NT2/D1 (cell line): ENCODE measurements around the gene CCL17.
A peak's percentile ranks its signal among the peaks of the same experiment; 100 is the strongest.

ENCODE experiments used
- DNase-seq: peaks from one replicate; pipeline ENCODE4 v3.0.0-alpha.2; 2011; ENCODE audit warnings: low read depth, low spot score
- H3K27me3 ChIP-seq: 2 replicates; pipeline ENCODE4 v1.6.0; 2011; ENCODE audit warnings: mild to moderate bottlenecking; ENCODE audit not compliant: insufficient read length, insufficient read depth
- H3K36me3 ChIP-seq: 2 replicates; pipeline ENCODE4 v1.6.1; 2011; ENCODE audit warnings: mild to moderate bottlenecking, low read length, mixed read lengths; ENCODE audit not compliant: insufficient read depth, insufficient read length
- H3K4me1 ChIP-seq: 2 replicates; pipeline ENCODE4 v1.5.1; 2011; ENCODE audit not compliant: insufficient read depth, insufficient read length
- H3K4me3 ChIP-seq: 2 replicates; pipeline ENCODE4 v1.5.1; 2011; ENCODE audit warnings: low read depth; ENCODE audit not compliant: insufficient read length
- H3K9ac ChIP-seq: 2 replicates; pipeline ENCODE4 v1.6.0; 2011; ENCODE audit warnings: low read depth; ENCODE audit not compliant: insufficient read length
- H3K9me3 ChIP-seq: 2 replicates; pipeline ENCODE4 v1.5.1; 2011; ENCODE audit warnings: mild to moderate bottlenecking, low read length; ENCODE audit not compliant: insufficient read depth
- SUZ12 ChIP-seq: IDR thresholded peaks from 2 replicates; pipeline ENCODE4 v1.6.1; 2011; ENCODE audit not compliant: insufficient read length, insufficient read depth; ENCODE audit errors: extremely low read depth
- YY1 ChIP-seq: IDR thresholded peaks from 2 replicates; pipeline ENCODE4 v1.6.1; 2011; ENCODE audit not compliant: insufficient read length, insufficient read depth
- ZNF274 ChIP-seq: IDR thresholded peaks from 2 replicates; pipeline ENCODE4 v1.6.1; 2011; ENCODE audit warnings: mild to moderate bottlenecking, low read depth, low read length

CCL17 gene

DNA sequence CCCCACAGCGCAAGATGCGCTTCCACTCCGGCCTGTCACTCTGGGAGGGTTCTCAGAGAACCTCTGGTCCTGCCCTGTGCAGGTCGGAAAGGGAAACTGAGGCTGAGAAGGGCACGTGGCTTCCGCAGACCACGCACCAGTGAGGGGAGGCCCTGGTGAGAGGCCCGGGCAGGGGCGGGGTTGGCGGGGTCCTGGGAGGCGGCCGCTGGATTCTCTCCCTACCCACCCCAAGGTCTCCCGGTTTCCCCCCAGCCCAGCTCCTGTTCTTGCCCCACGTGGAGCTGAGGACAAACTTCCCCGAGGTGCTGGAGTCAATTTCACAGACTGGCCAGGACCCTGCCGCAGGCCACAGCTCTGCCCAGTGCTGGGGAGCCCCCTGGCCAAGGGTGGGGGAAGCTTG lies 11.5 kb downstream of the CCL17 start:
- no peak for DNase-seq
- H3K9ac ChIP-seq: peak overlapping the region; percentile 70
- no peaks in the 10 kb centered on the region for H3K27me3 ChIP-seq
- no peak overlapping the region for H3K4me3 ChIP-seq
- TF ChIP-seq YY1: no peak
- no peak for TF ChIP-seq SUZ12
- TF ChIP-seq ZNF274: no peak
- H3K36me3 ChIP-seq: no peaks in the 10 kb centered on the region
- H3K4me1 ChIP-seq: peaks cover 11% of the 10 kb centered on the region
- no peaks in the 10 kb centered on the region for H3K9me3 ChIP-seq

DNA sequence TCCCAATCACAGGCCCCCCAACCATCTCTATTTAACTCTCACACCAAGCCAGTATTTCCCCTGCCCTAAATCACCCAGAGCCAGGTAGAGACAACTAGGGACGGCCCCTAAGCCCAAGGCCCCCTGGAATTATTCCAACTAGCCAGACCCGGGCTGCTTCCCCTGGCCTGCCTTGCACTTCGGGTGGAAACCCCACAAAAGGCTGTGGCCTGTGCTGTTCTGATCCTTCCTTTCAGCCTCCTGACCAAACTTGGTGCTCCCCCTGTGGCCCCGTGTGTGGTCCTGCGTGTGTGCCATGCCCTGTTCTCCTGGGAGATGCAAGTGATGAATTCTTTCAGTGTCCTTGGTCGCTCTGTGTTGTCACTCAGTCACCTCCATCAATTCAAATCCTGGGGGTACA lies 14.9 kb downstream of the CCL17 start:
- no peak overlapping the region for H3K9ac ChIP-seq
- H3K36me3 ChIP-seq: no peaks in the 10 kb centered on the region
- peaks cover 8% of the 10 kb centered on the region for H3K4me1 ChIP-seq
- TF ChIP-seq YY1: no peak
- no peak for TF ChIP-seq SUZ12
- TF ChIP-seq ZNF274: no peak
- H3K4me3 ChIP-seq: no peak overlapping the region
- no peak for DNase-seq
- H3K9me3 ChIP-seq: no peaks in the 10 kb centered on the region
- no peaks in the 10 kb centered on the region for H3K27me3 ChIP-seq

DNA sequence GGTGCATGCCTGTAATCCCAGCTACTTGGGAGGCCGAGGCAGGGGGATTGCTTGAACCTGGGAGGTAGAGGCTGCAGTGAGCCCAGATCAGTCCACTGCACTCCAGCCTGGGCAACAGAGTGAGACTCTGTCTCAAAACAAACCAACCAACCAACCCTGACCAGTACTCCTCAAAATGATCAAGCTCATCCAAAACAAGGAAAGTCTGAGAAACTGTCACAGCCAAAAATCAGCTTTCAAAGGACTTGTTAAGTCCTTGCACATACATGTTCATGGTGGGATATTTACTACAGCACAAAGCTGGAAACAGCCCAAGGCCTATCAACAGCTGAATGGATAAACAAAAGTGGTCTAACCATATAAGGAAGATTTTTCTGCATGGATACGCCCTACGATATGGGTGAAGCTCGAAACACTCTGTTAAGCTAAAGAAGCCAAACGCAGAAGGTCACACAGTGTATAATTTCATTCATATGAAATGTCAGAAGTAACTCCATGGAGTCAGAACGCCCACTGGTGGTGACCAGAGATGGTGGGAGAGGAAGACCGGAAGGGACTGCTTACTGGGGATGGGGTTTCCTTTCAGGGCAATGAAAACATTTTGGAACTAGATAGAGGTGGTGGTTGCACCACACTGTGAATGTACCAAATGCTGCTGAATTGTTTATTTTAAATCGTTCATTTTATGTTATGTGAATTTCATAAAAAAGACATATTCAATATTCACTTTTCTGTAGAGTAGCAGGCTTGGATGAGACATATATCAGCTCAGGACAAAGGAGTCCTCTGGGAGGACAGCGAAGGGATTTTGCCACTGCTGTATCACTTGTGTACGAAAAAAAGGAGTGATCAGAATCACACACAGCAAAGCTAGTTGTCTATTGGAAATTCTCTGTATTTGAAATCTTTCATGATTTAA lies 17.7 kb downstream of the CCL17 start:
- Histone ChIP-seq H3K9ac (no peak overlapping the region), H3K36me3 (peaks cover 10% of the 10 kb centered on the region), H3K4me3 (no peak overlapping the region), H3K27me3 (no peaks in the 10 kb centered on the region), H3K9me3 (no peaks in the 10 kb centered on the region), H3K4me1 (peaks cover 3% of the 10 kb centered on the region)
- DNase-seq: no peak
- no peak for TF ChIP-seq ZNF274
- no peak for TF ChIP-seq SUZ12
- no peak for TF ChIP-seq YY1

DNA sequence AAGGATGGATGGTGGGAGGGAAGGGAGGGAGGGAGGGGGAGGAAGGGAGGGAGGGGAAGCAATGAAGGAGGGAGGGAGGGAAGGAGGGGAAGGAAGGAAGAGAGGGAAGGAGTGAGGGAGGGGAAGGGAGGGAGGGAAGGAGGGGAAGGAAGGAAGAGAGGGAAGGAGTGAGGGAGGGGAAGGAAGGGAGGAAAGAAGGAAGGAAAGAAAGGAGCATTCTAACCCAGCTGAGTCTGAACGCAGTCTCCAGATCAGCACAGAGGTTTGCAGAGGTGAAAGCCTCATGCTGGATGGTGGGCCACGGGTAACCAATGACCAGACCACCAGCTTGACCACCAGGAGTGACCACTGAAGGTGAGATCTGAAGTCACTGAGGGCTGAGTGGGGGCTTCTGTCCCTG lies 18.6 kb downstream of the CCL17 start:
- H3K36me3 ChIP-seq: peaks cover 18% of the 10 kb centered on the region
- no peak for DNase-seq
- H3K4me1 ChIP-seq: peaks cover 3% of the 10 kb centered on the region
- H3K27me3 ChIP-seq: no peaks in the 10 kb centered on the region
- H3K9ac ChIP-seq: no peak overlapping the region
- no peak overlapping the region for H3K4me3 ChIP-seq
- no peak for TF ChIP-seq ZNF274
- TF ChIP-seq SUZ12: no peak
- TF ChIP-seq YY1: no peak
- H3K9me3 ChIP-seq: no peaks in the 10 kb centered on the region

GRCh38 chr16:57424583-57424982 lies 20.0 kb downstream of the CCL17 start:
- DNase-seq: no peak
- Histone ChIP-seq H3K9ac (no peak overlapping the region), H3K27me3 (no peaks in the 10 kb centered on the region), H3K4me3 (no peak overlapping the region), H3K4me1 (no peaks in the 10 kb centered on the region), H3K36me3 (peaks cover 30% of the 10 kb centered on the region), H3K9me3 (no peaks in the 10 kb centered on the region)
- TF ChIP-seq SUZ12: no peak
- TF ChIP-seq ZNF274: no peak
- no peak for TF ChIP-seq YY1

- H3K9me3 ChIP-seq: no peaks in the 10 kb centered on the region
- no peak overlapping the region for H3K9ac ChIP-seq
- no peaks in the 10 kb centered on the region for H3K4me1 ChIP-seq
- H3K4me3 ChIP-seq: no peak overlapping the region
- no peaks in the 10 kb centered on the region for H3K27me3 ChIP-seq
- H3K36me3 ChIP-seq: peaks cover 48% of the 10 kb centered on the region
- no peak for DNase-seq
- TF ChIP-seq SUZ12 (no peak), YY1 (no peak), ZNF274 (no peak)
These were observed 21.8 kb downstream of the CCL17 start for GRCh38 chr16:57426356-57426755.

- DNase-seq: no peak
- Histone ChIP-seq H3K4me3 (no peak overlapping the region), H3K9me3 (no peaks in the 10 kb centered on the region), H3K27me3 (no peaks in the 10 kb centered on the region), H3K9ac (no peak overlapping the region), H3K4me1 (no peaks in the 10 kb centered on the region), H3K36me3 (peaks cover 57% of the 10 kb centered on the region)
- TF ChIP-seq ZNF274: no peak
- no peak for TF ChIP-seq SUZ12
- no peak for TF ChIP-seq YY1
These were observed 22.7 kb downstream of the CCL17 start for GRCh38 chr16:57427307-57427706.
